HEK293 (cell line): ENCODE results near the gene CAMKMT.

Source experiments
- CTCF ChIA-PET: fragments of 350-600 bp; formaldehyde crosslinking; extraction: SDS; loops from one replicate; lab custom pipeline; 2021; ENCODE audit warnings: antibody characterized with exemption; lab: Yijun Ruan, JAX
- POLR2A ChIA-PET: fragments of 300-600 bp; formaldehyde crosslinking; extraction: SDS; loops from one replicate; lab custom pipeline; 2020; ENCODE audit warnings: antibody characterized with exemption, inconsistent platforms; lab: Yijun Ruan, JAX
- H3K27ac ChIP-seq: fragments of 200-500 bp; sonication (Bioruptor generic); 2 replicates; pipeline ENCODE4 v1.5.1; 2014; ENCODE audit warnings: low read depth, low read length, control low read depth, inconsistent platforms; ENCODE audit errors: extremely low read depth
- H3K36me3 ChIP-seq, 2 experiments: fragments of 200-500 bp in 1 of 2; sonication (Bioruptor generic) in 1 of 2; 1 replicate in 1 of 2; 2 replicates in 1 of 2; pipeline ENCODE4 v1.5.1; 2014 to 2017; ENCODE audit warnings: inconsistent platforms in 2 of 2, low read length in 2 of 2; ENCODE audit not compliant: control insufficient read depth in 2 of 2, insufficient read depth in 1 of 2
- H3K4me1 ChIP-seq: fragments of 200-500 bp; sonication (Bioruptor generic); 2 replicates; pipeline ENCODE4 v1.5.1; 2014; ENCODE audit warnings: mild to moderate bottlenecking, low read length, inconsistent platforms; ENCODE audit not compliant: control insufficient read depth, insufficient read depth
- H3K4me3 ChIP-seq: 2 replicates; pipeline ENCODE4 v1.5.1; 2011; ENCODE audit warnings: low read depth, mild to moderate bottlenecking, control low read depth, low read length, moderate library complexity
- H3K9me3 ChIP-seq: fragments of 200-500 bp; sonication (Bioruptor generic); 2 replicates; pipeline ENCODE4 v1.5.1; 2014; ENCODE audit warnings: low read depth, low read length, inconsistent platforms; ENCODE audit not compliant: control insufficient read depth, insufficient read depth
- KLF1 ChIP-seq: fragments of 450-650 bp; formaldehyde crosslinking; IDR thresholded peaks from 2 replicates; pipeline ENCODE4 v1.5.1; 2016; ENCODE audit warnings: missing biosample characterization, missing genetic modification characterization
- KLF10 ChIP-seq: fragments of 450-650 bp; IDR thresholded peaks from 2 replicates; pipeline ENCODE4 v1.5.1; 2018; ENCODE audit warnings: missing biosample characterization, mild to moderate bottlenecking, missing genetic modification characterization
- MEIS1 ChIP-seq: sonication (generic); formaldehyde crosslinking; IDR thresholded peaks from 2 replicates; pipeline ENCODE4 v1.8.1; 2022; ENCODE audit warnings: missing genetic modification reagents, mild to moderate bottlenecking, borderline replicate concordance
- SETDB1 ChIP-seq: IDR thresholded peaks from one replicate; pipeline ENCODE4 v1.6.1; 2017; ENCODE audit warnings: mild to moderate bottlenecking, low read length, moderate library complexity, mixed read lengths; ENCODE audit not compliant: insufficient read length
- TRIM28 ChIP-seq: IDR thresholded peaks from 2 replicates; pipeline ENCODE4 v1.6.1; 2011; ENCODE audit warnings: low read length, control low read depth, borderline replicate concordance
- ZBTB48 ChIP-seq: fragments of 450-650 bp; formaldehyde crosslinking; IDR thresholded peaks from 2 replicates; pipeline ENCODE4 v1.5.1; 2016; ENCODE audit warnings: missing biosample characterization, missing genetic modification characterization
- ZEB2 ChIP-seq: fragments of 450-650 bp; formaldehyde crosslinking; IDR thresholded peaks from 2 replicates; pipeline ENCODE4 v1.5.1; 2016; ENCODE audit warnings: missing biosample characterization, missing genetic modification characterization
- ZFHX2 ChIP-seq: fragments of 450-650 bp; formaldehyde crosslinking; conservative IDR thresholded peaks from 2 replicates; pipeline ENCODE4 v1.5.1; 2016; ENCODE audit warnings: missing biosample characterization, missing genetic modification characterization
- ZIC2 ChIP-seq: fragments of 450-650 bp; formaldehyde crosslinking; IDR thresholded peaks from 2 replicates; pipeline ENCODE4 v1.5.1; 2016; ENCODE audit warnings: missing biosample characterization, missing genetic modification characterization
- ZNF132 ChIP-seq: fragments of 450-650 bp; formaldehyde crosslinking; IDR thresholded peaks from 2 replicates; pipeline ENCODE4 v1.5.1; 2017; ENCODE audit warnings: missing biosample characterization, missing genetic modification characterization, borderline replicate concordance
- ZNF133 ChIP-seq: fragments of 450-650 bp; formaldehyde crosslinking; IDR thresholded peaks from 2 replicates; pipeline ENCODE4 v1.5.1; 2016; ENCODE audit warnings: missing biosample characterization, missing genetic modification characterization
- ZNF184 ChIP-seq: fragments of 450-650 bp; IDR thresholded peaks from 2 replicates; pipeline ENCODE4 v1.5.1; 2018; ENCODE audit warnings: missing biosample characterization, mild to moderate bottlenecking, missing genetic modification characterization
- ZNF2 ChIP-seq: fragments of 450-650 bp; formaldehyde crosslinking; IDR thresholded peaks from 2 replicates; pipeline ENCODE4 v1.5.1; 2016; ENCODE audit warnings: missing biosample characterization, missing genetic modification characterization
- ZNF324 ChIP-seq: fragments of 450-650 bp; formaldehyde crosslinking; IDR thresholded peaks from 2 replicates; pipeline ENCODE4 v1.5.1; 2016; ENCODE audit warnings: missing biosample characterization, missing genetic modification characterization
- ZNF341 ChIP-seq: fragments of 450-650 bp; formaldehyde crosslinking; IDR thresholded peaks from 2 replicates; pipeline ENCODE4; 2016; ENCODE audit warnings: low read depth, missing biosample characterization, missing genetic modification characterization
- ZNF391 ChIP-seq: fragments of 450-650 bp; formaldehyde crosslinking; IDR thresholded peaks from 2 replicates; pipeline ENCODE4 v1.5.1; 2016; ENCODE audit warnings: low read depth, missing biosample characterization, missing genetic modification characterization, borderline replicate concordance
- ZNF416 ChIP-seq: fragments of 450-650 bp; formaldehyde crosslinking; IDR thresholded peaks from 2 replicates; pipeline ENCODE4 v1.5.1; 2016; ENCODE audit warnings: missing biosample characterization, missing genetic modification characterization
- ZNF423 ChIP-seq: fragments of 450-650 bp; formaldehyde crosslinking; IDR thresholded peaks from 2 replicates; pipeline ENCODE4 v1.5.1; 2016; ENCODE audit warnings: missing biosample characterization, missing genetic modification characterization
- ZNF433 ChIP-seq: fragments of 450-650 bp; formaldehyde crosslinking; IDR thresholded peaks from 2 replicates; pipeline ENCODE4 v1.5.1; 2016; ENCODE audit warnings: missing biosample characterization, missing genetic modification characterization, low read depth
- ZNF501 ChIP-seq: fragments of 450-650 bp; formaldehyde crosslinking; IDR thresholded peaks from 2 replicates; pipeline ENCODE4 v1.5.1; 2016; ENCODE audit warnings: missing biosample characterization, missing genetic modification characterization
- ZNF544 ChIP-seq: fragments of 450-650 bp; formaldehyde crosslinking; IDR thresholded peaks from 2 replicates; pipeline ENCODE4 v1.5.0; 2017; ENCODE audit warnings: missing biosample characterization, missing genetic modification characterization
- ZNF548 ChIP-seq: fragments of 450-650 bp; formaldehyde crosslinking; IDR thresholded peaks from 2 replicates; pipeline ENCODE4 v1.5.1; 2016; ENCODE audit warnings: missing biosample characterization, missing genetic modification characterization
- ZNF707 ChIP-seq: fragments of 450-650 bp; formaldehyde crosslinking; IDR thresholded peaks from 2 replicates; pipeline ENCODE4 v1.5.1; 2016; ENCODE audit warnings: missing biosample characterization, missing genetic modification characterization
- ZNF785 ChIP-seq: fragments of 450-650 bp; formaldehyde crosslinking; IDR thresholded peaks from 2 replicates; pipeline ENCODE4 v1.5.1; 2016; ENCODE audit warnings: missing biosample characterization, missing genetic modification characterization
- TF ChIP-seq, protein P1 (sequence below): fragments of 450-650 bp; IDR thresholded peaks from 2 replicates; pipeline ENCODE4 v1.5.1; 2018; ENCODE audit warnings: missing biosample characterization, missing genetic modification characterization
- TF ChIP-seq, protein P2 (sequence below): fragments of 450-650 bp; formaldehyde crosslinking; IDR thresholded peaks from 2 replicates; pipeline ENCODE4 v1.5.1; 2016; ENCODE audit warnings: missing biosample characterization, missing genetic modification characterization
- TF ChIP-seq, protein P3 (sequence below): fragments of 450-650 bp; formaldehyde crosslinking; IDR thresholded peaks from 2 replicates; pipeline ENCODE4 v1.5.1; 2016; ENCODE audit warnings: missing biosample characterization, missing genetic modification characterization

CAMKMT gene

DNA sequence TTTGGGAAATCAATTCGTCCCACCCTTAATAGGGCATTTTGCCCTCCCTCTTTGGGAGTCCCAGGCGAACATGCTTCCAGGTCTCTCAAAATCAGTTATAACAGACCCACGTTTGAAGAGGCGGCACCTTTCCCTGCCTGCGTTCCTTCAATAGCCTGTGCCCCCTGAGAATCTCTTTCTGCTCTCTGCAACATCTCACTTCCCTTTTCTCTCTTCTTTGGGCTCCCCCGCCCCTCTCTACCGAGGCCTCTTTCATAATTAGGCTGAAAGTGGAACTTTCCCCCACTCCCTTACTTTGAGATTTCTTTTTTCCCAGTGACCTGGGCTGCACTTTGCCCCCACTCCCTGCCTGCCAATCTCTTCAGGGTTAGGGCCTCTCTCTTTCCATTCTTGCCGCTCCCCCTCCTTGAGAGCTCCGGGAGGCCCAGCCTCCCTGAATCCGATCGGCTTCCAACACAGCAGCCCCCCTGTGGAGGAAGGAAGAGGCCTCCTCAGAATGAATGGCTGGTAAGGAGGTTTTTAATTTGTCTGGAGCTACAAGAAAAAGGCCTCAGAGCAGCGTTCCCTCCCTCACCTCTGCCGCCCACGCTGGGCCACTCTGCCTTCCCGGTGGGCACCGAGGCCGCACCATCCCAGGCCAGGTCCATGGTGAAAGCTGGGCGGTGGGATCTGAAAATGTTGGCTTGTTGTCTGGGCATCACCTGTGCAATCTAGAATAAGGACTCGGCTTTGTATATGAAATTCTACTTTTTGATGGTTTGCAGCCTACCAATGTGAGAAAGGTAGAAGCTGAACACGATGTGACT, 417.1 kb downstream of the CAMKMT start:
- no peaks in the 10 kb centered on the region; the same call in 1 of the 2 replicates for H3K9me3 ChIP-seq
- no peak overlapping the region for H3K27ac ChIP-seq
- ChIA-PET CTCF (interaction anchor here (1.7 kb wide), 1 partner anchor 178 kb away, joined by 6 read pairs; no protein-coding TSS in a partner anchor), POLR2A (no interaction called here)
- no peaks in the 10 kb centered on the region for H3K36me3 ChIP-seq
- no peak for TF ChIP-seq ZNF416 (tag by site-specific recombination)
- TF ChIP-seq KLF1 (tag by site-specific recombination), result no peak
- TF ChIP-seq ZNF707, result no peak
- TF ChIP-seq ZNF785, result no peak
- TF ChIP-seq ZNF184 (tag by site-specific recombination), result no peak
- no peak for TF ChIP-seq ZNF391 (tag by site-specific recombination)
- no peak for TF ChIP-seq ZNF433 (tag by site-specific recombination)
- peak; percentile 51 for TF ChIP-seq ZIC2 (tag by site-specific recombination)
- no peak for TF ChIP-seq SETDB1
- TF ChIP-seq, protein P1, sequence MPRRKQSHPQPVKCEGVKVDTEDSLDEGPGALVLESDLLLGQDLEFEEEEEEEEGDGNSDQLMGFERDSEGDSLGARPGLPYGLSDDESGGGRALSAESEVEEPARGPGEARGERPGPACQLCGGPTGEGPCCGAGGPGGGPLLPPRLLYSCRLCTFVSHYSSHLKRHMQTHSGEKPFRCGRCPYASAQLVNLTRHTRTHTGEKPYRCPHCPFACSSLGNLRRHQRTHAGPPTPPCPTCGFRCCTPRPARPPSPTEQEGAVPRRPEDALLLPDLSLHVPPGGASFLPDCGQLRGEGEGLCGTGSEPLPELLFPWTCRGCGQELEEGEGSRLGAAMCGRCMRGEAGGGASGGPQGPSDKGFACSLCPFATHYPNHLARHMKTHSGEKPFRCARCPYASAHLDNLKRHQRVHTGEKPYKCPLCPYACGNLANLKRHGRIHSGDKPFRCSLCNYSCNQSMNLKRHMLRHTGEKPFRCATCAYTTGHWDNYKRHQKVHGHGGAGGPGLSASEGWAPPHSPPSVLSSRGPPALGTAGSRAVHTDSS (tag by site-specific recombination), result no peak
- TF ChIP-seq, protein P2, sequence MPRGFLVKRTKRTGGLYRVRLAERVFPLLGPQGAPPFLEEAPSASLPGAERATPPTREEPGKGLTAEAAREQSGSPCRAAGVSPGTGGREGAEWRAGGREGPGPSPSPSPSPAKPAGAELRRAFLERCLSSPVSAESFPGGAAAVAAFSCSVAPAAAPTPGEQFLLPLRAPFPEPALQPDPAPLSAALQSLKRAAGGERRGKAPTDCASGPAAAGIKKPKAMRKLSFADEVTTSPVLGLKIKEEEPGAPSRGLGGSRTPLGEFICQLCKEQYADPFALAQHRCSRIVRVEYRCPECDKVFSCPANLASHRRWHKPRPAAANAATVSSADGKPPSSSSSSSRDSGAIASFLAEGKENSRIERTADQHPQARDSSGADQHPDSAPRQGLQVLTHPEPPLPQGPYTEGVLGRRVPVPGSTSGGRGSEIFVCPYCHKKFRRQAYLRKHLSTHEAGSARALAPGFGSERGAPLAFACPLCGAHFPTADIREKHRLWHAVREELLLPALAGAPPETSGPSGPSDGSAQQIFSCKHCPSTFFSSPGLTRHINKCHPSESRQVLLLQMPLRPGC (tag by site-specific recombination), result no peak
- TF ChIP-seq ZBTB48 (tag by site-specific recombination), result peak; percentile 84
- TF ChIP-seq ZEB2 (tag by site-specific recombination), result no peak
- no peak for TF ChIP-seq ZNF2 (tag by site-specific recombination)
- no peak for TF ChIP-seq ZFHX2
- TF ChIP-seq ZNF341 (tag by site-specific recombination), result no peak
- TF ChIP-seq, all 188 proteins: peak for 2
- no peak overlapping the region for H3K4me3 ChIP-seq
- peaks cover 29% of the 10 kb centered on the region for H3K4me1 ChIP-seq

DNA sequence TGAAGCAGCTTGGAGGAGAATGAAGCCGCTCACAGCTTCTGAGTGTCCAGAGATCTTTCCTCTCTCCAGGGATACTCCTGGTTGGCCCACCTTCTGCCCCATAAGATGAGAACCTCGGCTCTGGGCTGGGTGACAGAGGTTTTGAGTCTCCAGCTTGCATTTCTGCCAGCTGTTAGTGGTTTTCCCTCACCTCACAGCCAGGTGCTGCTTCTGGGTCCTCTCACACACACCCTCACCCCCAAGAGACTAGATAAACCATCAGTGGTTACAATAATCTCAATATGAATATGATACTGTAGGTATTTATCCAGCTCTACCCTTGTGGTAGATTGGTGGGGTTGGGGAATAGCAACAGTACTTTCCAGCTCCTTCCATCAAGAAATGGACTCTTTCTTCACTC, 418.0 kb downstream of the CAMKMT start:
- no peaks in the 10 kb centered on the region; the same call in 1 of the 2 replicates for H3K9me3 ChIP-seq
- H3K36me3 ChIP-seq, result no peaks in the 10 kb centered on the region
- ChIA-PET POLR2A (no interaction called here), CTCF (interaction anchor here (1.3 to 1.7 kb wide), 2 partner anchors 177 to 300 kb away, joined by 5 to 6 read pairs; no protein-coding TSS in a partner anchor)
- H3K4me1 ChIP-seq, result peaks cover 27% of the 10 kb centered on the region
- H3K27ac ChIP-seq, result no peak overlapping the region
- H3K4me3 ChIP-seq, result no peak overlapping the region
- TF ChIP-seq ZNF133 (tag by site-specific recombination), result no peak
- TF ChIP-seq ZNF324 (tag by site-specific recombination), result no peak

DNA sequence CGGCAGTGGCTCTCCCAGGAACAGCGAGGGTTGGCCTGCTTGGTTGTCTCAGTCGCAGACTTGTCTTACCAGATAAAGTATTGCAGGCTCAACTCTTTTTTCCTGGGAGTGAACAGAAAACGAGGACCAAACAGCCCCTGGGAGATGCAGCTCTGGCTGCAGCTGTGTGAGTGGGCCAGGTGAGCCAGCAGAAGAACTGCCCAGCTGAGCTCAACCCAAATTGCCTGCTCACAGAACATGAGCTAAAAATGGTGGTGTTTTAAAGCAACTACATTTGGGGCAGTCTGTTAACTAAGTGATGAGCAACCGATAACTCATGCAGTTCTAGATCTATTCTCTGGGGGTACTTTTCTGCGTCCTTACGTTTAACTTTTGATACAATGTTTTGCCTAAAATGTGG, 418.7 kb downstream of the CAMKMT start:
- Histone ChIP-seq H3K27ac (no peak overlapping the region), H3K36me3 (no peaks in the 10 kb centered on the region), H3K4me3 (no peak overlapping the region), H3K9me3 (no peaks in the 10 kb centered on the region; the same call in 1 of the 2 replicates), H3K4me1 (peaks cover 20% of the 10 kb centered on the region)
- POLR2A ChIA-PET, result interaction anchor here (0.6 kb wide), 1 partner anchor 969 kb away, joined by 4 read pairs; no protein-coding TSS in a partner anchor
- CTCF ChIA-PET, result interaction anchor here (1.3 to 1.7 kb wide), 2 partner anchors 176 to 301 kb away, joined by 5 to 6 read pairs; no protein-coding TSS in a partner anchor
- TF ChIP-seq KLF10 (tag by site-specific recombination), result no peak
- TF ChIP-seq, protein P3, sequence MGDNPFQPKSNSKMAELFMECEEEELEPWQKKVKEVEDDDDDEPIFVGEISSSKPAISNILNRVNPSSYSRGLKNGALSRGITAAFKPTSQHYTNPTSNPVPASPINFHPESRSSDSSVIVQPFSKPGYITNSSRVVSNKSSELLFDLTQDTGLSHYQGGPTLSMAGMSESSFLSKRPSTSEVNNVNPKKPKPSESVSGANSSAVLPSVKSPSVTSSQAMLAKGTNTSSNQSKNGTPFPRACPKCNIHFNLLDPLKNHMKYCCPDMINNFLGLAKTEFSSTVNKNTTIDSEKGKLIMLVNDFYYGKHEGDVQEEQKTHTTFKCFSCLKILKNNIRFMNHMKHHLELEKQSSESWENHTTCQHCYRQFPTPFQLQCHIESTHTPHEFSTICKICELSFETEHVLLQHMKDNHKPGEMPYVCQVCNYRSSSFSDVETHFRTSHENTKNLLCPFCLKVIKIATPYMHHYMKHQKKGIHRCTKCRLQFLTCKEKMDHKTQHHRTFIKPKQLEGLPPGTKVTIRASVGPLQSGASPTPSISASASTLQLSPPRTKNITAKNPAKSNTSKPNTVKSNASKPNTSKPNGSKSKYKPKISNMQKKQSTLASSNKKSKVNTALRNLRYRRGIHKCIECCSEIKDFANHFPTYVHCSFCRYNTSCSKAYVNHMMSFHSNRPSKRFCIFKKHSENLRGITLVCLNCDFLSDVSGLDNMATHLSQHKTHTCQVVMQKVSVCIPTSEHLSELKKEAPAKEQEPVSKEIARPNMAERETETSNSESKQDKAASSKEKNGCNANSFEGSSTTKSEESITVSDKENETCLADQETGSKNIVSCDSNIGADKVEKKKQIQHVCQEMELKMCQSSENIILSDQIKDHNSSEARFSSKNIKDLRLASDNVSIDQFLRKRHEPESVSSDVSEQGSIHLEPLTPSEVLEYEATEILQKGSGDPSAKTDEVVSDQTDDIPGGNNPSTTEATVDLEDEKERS (tag by site-specific recombination), result no peak
- no peak for TF ChIP-seq ZNF324 (tag by site-specific recombination)
- TF ChIP-seq ZNF501 (tag by site-specific recombination), result no peak
- no peak for TF ChIP-seq ZNF548 (tag by site-specific recombination)
- no peak for TF ChIP-seq MEIS1 (CRISPR knock-in tag)
- TF ChIP-seq ZNF544 (tag by site-specific recombination), result no peak
- TF ChIP-seq TRIM28, result no peak
- TF ChIP-seq ZNF132 (tag by site-specific recombination), result no peak
- TF ChIP-seq ZNF423 (tag by site-specific recombination), result no peak
